Cardiac muscle cell (in vitro differentiated cells and primary cell): Measurements from ENCODE around the gene PPP6R1. TPM values are rescaled to one million over a fixed set of nuclear protein-coding genes. Genes with fewer than 3 reads are reported as not detected.
A peak's percentile ranks its signal among the peaks of the same experiment; 100 is the strongest.

ENCODE experiments used
- DNase-seq, 2 donors: peaks; one replicate each; pipeline versions ENCODE4 v3.0.0 to v3.0.0-alpha.2; 2010 to 2017; ENCODE audit warnings: low read depth in 1 of 2, low spot score in 1 of 2
- H3K27ac ChIP-seq: fragments of 200-600 bp; sonication (generic); 2 replicates; pipeline ENCODE4 v1.5.1; 2016
- H3K27me3 ChIP-seq: fragments of 200-600 bp; sonication (generic); 2 replicates; pipeline ENCODE4 v1.6.0; 2016; ENCODE audit warnings: control low read depth
- H3K36me3 ChIP-seq: fragments of 200-600 bp; sonication (generic); 2 replicates; pipeline ENCODE4 v1.5.1; 2016; ENCODE audit warnings: control low read depth
- H3K4me1 ChIP-seq: fragments of 200-600 bp; sonication (generic); 2 replicates; pipeline ENCODE4 v1.8.1; 2017; ENCODE audit warnings: low read depth, mild to moderate bottlenecking, mixed run types
- H3K4me3 ChIP-seq: fragments of 200-600 bp; sonication (generic); 2 replicates; pipeline ENCODE4 v1.5.1; 2016; ENCODE audit warnings: mild to moderate bottlenecking
- H3K9me3 ChIP-seq: fragments of 200-600 bp; sonication (generic); 2 replicates; pipeline ENCODE4 v1.5.1; 2017; ENCODE audit warnings: low read depth, mild to moderate bottlenecking, control low read depth
- polyA plus RNA-seq: library from polyadenylated mRNA; unstranded; fragments of >200 nt; fragmentation: Nextera tagmentation; extraction: Ambion mirVana; gene quantifications from 2 replicates; pipeline ENCODE4 v1.2.1, GENCODE V29; 2016
- total RNA-seq: library from RNA; depleted of rRNA; stranded (reverse); fragments of >200 nt; gene quantifications from 2 replicates; pipeline ENCODE4 v1.2.3, GENCODE V29; 2016
- TF ChIP-seq, protein P1 (sequence below): IDR thresholded peaks from 2 replicates; pipeline ENCODE4 v1.5.1; 2012; ENCODE audit warnings: low read depth, mild to moderate bottlenecking, low read length

Gene PPP6R1
- total and polyA plus RNA-seq, 2 experiments from 2014 or later = 91.7 to 98.7 TPM

DNA sequence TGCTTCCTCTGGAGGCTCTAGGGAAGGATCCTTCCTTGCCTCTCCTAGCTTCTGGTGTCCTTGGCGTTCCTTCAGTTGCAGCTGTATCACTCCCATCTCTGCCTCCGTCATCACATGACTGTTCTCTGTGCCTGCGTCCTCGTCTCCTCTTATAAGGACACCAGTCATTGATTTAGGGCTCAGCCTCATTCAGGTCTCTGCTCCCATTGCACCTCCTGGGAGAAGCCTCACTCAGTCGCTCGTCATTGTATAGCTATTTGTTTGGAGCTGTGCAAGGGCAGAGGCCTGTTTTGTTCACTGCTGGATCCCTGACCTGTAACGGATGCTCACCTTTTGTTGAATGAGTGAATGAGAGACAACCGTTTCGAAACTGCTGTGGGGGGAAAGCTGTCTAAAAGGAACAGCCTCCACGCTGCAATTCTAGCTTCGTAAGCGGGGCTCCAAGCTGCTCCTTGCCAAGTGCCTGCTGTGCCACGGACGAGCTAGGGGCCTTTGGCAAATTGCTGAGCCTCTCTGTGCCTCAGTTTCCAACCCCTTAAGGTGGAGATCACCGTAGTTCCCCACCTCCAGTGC lies 42.2 kb upstream of the PPP6R1 start:
- Histone ChIP-seq H3K27ac (no peak overlapping the region), H3K27me3 (no peaks in the 10 kb centered on the region), H3K4me1 (no peaks in the 10 kb centered on the region), H3K36me3 (peaks cover 24% of the 10 kb centered on the region), H3K4me3 (no peak overlapping the region), H3K9me3 (no peaks in the 10 kb centered on the region)
- TF ChIP-seq, protein P1, sequence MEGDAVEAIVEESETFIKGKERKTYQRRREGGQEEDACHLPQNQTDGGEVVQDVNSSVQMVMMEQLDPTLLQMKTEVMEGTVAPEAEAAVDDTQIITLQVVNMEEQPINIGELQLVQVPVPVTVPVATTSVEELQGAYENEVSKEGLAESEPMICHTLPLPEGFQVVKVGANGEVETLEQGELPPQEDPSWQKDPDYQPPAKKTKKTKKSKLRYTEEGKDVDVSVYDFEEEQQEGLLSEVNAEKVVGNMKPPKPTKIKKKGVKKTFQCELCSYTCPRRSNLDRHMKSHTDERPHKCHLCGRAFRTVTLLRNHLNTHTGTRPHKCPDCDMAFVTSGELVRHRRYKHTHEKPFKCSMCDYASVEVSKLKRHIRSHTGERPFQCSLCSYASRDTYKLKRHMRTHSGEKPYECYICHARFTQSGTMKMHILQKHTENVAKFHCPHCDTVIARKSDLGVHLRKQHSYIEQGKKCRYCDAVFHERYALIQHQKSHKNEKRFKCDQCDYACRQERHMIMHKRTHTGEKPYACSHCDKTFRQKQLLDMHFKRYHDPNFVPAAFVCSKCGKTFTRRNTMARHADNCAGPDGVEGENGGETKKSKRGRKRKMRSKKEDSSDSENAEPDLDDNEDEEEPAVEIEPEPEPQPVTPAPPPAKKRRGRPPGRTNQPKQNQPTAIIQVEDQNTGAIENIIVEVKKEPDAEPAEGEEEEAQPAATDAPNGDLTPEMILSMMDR = no peak
- DNase-seq = no peak

DNA sequence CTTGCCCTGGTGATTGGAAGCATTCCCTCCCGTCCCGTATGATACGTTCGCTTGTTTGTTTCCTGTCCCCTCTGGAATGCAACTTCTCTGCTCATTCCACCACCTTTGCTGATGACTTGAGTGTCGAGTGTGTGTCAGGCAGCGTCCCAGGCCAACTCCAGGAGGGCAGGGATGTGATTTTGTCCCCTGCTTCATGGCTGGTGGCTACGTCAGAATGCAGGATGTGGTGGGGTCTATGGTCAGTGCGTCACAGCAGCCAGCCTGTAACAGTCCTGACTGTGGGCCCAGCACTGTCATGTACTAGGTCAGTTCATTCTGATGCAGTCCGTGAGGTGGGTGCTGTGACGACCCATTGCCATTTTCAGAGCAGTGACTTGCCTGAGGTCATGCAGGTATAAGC lies 41.2 kb upstream of the PPP6R1 start:
- H3K27ac ChIP-seq = no peak overlapping the region
- TF ChIP-seq, protein P1 = no peak

DNA sequence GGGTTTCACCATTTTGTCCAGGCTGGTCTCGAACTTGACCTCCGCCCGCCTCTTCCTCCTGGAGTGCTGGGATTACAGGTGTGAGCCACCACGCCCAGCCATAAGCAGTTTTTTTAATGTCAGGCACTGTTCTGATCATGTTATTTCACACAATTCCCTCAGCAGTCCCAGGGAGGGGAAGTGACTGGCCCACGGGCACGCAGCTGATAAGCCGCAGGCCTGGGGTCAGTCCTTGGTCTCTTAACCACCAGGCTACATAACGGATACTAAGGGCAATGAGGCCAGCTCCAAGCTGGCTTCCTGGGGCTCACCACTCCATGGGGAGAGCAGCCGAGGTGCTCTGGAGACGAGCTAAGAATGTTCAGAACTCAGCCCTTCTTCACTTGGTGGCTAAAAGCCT lies 38.5 kb upstream of the PPP6R1 start:
- no peaks in the 10 kb centered on the region for H3K27me3 ChIP-seq
- no peaks in the 10 kb centered on the region for H3K4me1 ChIP-seq
- no peak for DNase-seq
- H3K27ac ChIP-seq = no peak overlapping the region
- no peaks in the 10 kb centered on the region for H3K9me3 ChIP-seq
- no peak overlapping the region for H3K4me3 ChIP-seq
- H3K36me3 ChIP-seq = peaks cover 15% of the 10 kb centered on the region
- TF ChIP-seq, protein P1 = no peak

More for the DNA sequence above, 41.2 kb upstream of the PPP6R1 start:
- Histone ChIP-seq H3K27me3 (no peaks in the 10 kb centered on the region), H3K36me3 (peaks cover 26% of the 10 kb centered on the region), H3K4me3 (no peak overlapping the region), H3K9me3 (no peaks in the 10 kb centered on the region), H3K4me1 (no peaks in the 10 kb centered on the region)
- no peak for DNase-seq

DNA sequence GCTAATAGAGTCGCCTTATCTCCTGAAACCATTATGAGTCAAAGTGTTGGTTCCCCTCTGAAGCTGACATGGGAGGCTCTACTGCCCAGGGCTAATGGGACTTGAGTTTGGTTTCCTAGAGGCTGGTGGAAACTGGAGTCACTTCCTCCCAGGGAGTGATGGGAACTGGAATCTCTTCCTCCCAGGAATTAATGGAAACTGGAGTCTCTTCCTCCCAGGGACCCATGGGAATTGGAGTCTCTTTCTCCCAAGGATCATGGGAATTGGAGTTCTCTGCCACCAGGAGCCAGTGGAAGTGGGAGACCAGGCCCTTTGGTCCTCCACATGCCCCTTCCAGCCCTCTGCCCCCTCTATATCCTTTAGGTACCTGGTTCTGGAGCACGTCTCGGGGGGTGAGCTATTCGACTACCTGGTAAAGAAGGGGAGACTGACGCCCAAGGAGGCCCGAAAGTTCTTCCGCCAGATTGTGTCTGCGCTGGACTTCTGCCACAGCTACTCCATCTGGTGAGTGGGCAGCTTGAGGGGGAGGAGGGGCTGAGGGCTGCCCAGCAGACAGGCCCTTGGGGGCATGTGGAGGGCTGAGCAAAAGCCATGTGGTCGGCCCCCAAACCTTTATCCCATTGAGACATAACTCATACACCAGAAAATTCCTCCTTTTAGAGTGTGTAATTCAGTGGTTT lies 30.4 kb upstream of the PPP6R1 start:
- Histone ChIP-seq H3K27ac (no peak overlapping the region), H3K4me3 (no peak overlapping the region), H3K36me3 (peaks cover 24% of the 10 kb centered on the region), H3K27me3 (no peaks in the 10 kb centered on the region), H3K4me1 (peaks cover 8% of the 10 kb centered on the region), H3K9me3 (no peaks in the 10 kb centered on the region)
- TF ChIP-seq, protein P1 = no peak
- peak in 1 of 2 donors; percentile 10 for DNase-seq

DNA sequence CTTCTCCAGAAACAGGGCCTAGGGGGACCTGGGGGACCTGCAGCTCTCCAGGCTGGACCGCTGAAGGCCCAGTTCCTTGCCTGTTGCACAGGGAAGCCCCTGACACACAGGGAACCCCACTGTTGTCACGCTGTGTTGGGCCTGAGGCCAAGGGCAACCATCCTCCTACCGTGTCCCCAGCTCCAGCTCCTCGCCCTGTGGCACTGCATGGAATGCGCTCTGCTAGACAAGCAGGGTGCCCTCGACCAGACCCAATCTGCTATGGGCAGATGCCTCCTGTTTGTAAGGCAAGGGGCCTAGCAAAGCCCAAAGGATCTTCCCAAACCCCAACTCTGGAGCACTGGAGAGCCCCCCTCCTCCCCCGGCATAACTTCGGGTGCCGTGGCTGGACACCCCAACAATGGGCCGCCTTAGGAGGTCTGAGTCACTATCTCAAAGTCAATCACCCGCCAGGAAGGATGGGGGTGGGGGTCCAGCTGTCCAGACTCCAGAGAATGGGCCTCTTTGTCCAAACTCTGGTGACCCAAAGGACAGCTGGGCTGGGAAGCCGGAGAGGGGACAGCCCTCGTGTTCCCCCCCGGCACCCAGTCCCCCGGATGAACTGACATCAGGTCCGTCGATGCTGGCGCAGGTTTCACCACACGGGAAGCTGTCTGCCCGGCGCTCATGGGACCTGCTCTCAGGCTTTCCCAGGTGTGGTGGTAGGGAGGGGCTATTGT lies 28.7 kb upstream of the PPP6R1 start:
- peaks cover 8% of the 10 kb centered on the region for H3K4me1 ChIP-seq
- DNase-seq = no peak
- H3K27ac ChIP-seq = no peak overlapping the region
- no peaks in the 10 kb centered on the region for H3K27me3 ChIP-seq
- TF ChIP-seq, protein P1 = no peak
- H3K9me3 ChIP-seq = no peaks in the 10 kb centered on the region
- H3K36me3 ChIP-seq = peaks cover 21% of the 10 kb centered on the region
- no peak overlapping the region for H3K4me3 ChIP-seq
